ENCODE results near the gene PLBD2. TPM values are rescaled to one million over a fixed set of nuclear protein-coding genes. Genes with fewer than 3 reads are reported as not detected.

PLBD2 gene
- total and polyA plus RNA-seq, 9 of the 15 experiments (the other 6 are each of a cell fraction or from before 2014, with no cell fraction given): 2.4 to 37.4 (median 6.0) TPM

DNA sequence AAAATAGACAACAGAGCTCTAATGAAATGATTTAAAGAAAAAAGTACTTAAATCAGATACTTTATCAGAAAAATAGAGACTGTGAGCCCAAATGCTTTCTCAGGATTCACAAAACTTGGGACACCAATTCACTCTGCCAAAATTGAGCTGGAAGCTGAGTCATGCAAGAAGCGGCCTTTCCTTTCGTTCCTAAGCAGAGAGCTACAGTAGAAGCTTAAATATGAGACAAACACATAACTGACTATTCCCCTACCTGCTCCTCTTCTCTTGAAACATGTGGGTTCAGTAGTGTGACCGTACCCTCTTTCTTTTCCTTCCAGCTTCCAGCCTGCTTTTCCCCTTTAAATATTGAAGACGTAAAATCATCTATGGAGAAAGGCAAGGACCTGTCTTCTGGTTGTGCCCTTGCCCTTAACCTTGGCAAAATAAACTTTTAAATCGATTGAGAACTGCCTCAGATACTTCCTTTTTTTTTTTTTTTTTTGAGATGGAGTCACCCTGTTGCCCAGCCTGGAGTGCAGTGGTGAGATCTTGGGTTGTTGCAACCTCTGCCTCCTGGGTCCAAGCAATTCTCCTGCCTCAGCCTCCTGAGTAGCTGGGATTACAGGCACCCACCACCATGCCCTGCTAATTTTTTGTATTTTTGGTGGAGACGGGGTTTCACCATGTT is 49.7 kb downstream of the PLBD2 start (continued):
- peak; percentile 52; the same call in 1 of the 2 replicates for TF ChIP-seq FOSL1 (tag; conservative IDR thresholded peaks at IDR 0.05)
- TF ChIP-seq, protein P1, sequence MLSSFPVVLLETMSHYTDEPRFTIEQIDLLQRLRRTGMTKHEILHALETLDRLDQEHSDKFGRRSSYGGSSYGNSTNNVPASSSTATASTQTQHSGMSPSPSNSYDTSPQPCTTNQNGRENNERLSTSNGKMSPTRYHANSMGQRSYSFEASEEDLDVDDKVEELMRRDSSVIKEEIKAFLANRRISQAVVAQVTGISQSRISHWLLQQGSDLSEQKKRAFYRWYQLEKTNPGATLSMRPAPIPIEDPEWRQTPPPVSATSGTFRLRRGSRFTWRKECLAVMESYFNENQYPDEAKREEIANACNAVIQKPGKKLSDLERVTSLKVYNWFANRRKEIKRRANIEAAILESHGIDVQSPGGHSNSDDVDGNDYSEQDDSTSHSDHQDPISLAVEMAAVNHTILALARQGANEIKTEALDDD (IDR thresholded peaks at IDR 0.05): no peak
- peak; percentile 51; the same call in 1 of the 2 replicates for TF ChIP-seq SMARCA4 (IDR thresholded peaks at IDR 0.05)
- peak; percentile 42; the same call in 1 of the 2 replicates for TF ChIP-seq JUND (IDR thresholded peaks at IDR 0.05; ENCODE audit: borderline replicate concordance, low read depth, low read length)
- TF ChIP-seq JUND (tag; IDR thresholded peaks at IDR 0.05; ENCODE audit: borderline replicate concordance, low read depth, low read length): peak; percentile 51; the same call in 2 of the 3 replicates
- TF ChIP-seq, protein P2, sequence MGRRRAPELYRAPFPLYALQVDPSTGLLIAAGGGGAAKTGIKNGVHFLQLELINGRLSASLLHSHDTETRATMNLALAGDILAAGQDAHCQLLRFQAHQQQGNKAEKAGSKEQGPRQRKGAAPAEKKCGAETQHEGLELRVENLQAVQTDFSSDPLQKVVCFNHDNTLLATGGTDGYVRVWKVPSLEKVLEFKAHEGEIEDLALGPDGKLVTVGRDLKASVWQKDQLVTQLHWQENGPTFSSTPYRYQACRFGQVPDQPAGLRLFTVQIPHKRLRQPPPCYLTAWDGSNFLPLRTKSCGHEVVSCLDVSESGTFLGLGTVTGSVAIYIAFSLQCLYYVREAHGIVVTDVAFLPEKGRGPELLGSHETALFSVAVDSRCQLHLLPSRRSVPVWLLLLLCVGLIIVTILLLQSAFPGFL (CRISPR knock-in tag; IDR thresholded peaks at IDR 0.05): no peak
- TF ChIP-seq, protein P3, sequence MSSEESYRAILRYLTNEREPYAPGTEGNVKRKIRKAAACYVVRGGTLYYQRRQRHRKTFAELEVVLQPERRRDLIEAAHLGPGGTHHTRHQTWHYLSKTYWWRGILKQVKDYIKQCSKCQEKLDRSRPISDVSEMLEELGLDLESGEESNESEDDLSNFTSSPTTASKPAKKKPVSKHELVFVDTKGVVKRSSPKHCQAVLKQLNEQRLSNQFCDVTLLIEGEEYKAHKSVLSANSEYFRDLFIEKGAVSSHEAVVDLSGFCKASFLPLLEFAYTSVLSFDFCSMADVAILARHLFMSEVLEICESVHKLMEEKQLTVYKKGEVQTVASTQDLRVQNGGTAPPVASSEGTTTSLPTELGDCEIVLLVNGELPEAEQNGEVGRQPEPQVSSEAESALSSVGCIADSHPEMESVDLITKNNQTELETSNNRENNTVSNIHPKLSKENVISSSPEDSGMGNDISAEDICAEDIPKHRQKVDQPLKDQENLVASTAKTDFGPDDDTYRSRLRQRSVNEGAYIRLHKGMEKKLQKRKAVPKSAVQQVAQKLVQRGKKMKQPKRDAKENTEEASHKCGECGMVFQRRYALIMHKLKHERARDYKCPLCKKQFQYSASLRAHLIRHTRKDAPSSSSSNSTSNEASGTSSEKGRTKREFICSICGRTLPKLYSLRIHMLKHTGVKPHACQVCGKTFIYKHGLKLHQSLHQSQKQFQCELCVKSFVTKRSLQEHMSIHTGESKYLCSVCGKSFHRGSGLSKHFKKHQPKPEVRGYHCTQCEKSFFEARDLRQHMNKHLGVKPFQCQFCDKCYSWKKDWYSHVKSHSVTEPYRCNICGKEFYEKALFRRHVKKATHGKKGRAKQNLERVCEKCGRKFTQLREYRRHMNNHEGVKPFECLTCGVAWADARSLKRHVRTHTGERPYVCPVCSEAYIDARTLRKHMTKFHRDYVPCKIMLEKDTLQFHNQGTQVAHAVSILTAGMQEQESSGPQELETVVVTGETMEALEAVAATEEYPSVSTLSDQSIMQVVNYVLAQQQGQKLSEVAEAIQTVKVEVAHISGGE (CRISPR knock-in tag; IDR thresholded peaks at IDR 0.05): 0 out of 6 replicates have a peak, but pooled peaks of 1 of the 3 experiments have one; percentile 24
- TF ChIP-seq ZNF316 (IDR thresholded peaks at IDR 0.05): peak; percentile 77
- peak; percentile 83 for TF ChIP-seq C11orf30 (IDR thresholded peaks at IDR 0.05; ENCODE audit: low read depth)
- peak; percentile 70; the same call in 1 of the 2 replicates for TF ChIP-seq MAFK (IDR thresholded peaks at IDR 0.05; ENCODE audit: low read length)
- TF ChIP-seq FOXJ2 (tag; IDR thresholded peaks at IDR 0.05): no peak

All from K562 (cell line).